Sigmoid colon (tissue), 7 donors: ENCODE data around the gene EN2. TPM values are rescaled to one million over a fixed set of nuclear protein-coding genes. Genes with fewer than 3 reads are reported as not detected.

Experiments
- DNase-seq: peaks from one replicate; pipeline ENCODE4 v3.0.0-alpha.2; 2019
- H3K27ac ChIP-seq, 4 donors: fragments of 200-600 bp; sonication (generic); one replicate each; pipeline ENCODE4 v1.5.1; 2016 to 2019; ENCODE audit warnings: mild to moderate bottlenecking in 1 of 4
- H3K27me3 ChIP-seq, 3 donors: fragments of 200-600 bp; sonication (generic); one replicate each; pipeline ENCODE4 v1.5.1; 2019; ENCODE audit warnings: mild to moderate bottlenecking in 1 of 3
- H3K36me3 ChIP-seq, 4 donors: fragments of 200-600 bp; sonication (generic); one replicate each; pipeline ENCODE4 v1.5.1; 2016 to 2019
- H3K4me1 ChIP-seq, 4 donors: fragments of 200-600 bp; sonication (generic); one replicate each; pipeline ENCODE4 v1.5.1; 2017 to 2019
- H3K4me3 ChIP-seq, 4 donors: fragments of 200-600 bp; sonication (generic); one replicate each; pipeline ENCODE4 v1.5.1; 2017 to 2019; ENCODE audit warnings: mild to moderate bottlenecking in 2 of 4, moderate library complexity in 1 of 4
- H3K9me3 ChIP-seq, 4 donors: fragments of 200-600 bp in 3 of 4; sonication (generic) in 3 of 4; one replicate each; pipeline versions ENCODE4 v1.5.1 to v1.6.1; 2013 to 2019
- CTCF ChIP-seq, 4 experiments: fragments of 450-650 bp in 3 of 4; fragments of 200-600 bp in 1 of 4; IDR thresholded peaks; one replicate each; pipeline ENCODE4 v1.5.1; 2016 to 2019; ENCODE audit warnings: antibody characterized with exemption in 4 of 4, mild to moderate bottlenecking in 3 of 4, moderate library complexity in 2 of 4
- EP300 ChIP-seq, 4 donors: sonication (generic); formaldehyde crosslinking; IDR thresholded peaks; one replicate each; pipeline ENCODE4 v1.6.1; 2017; ENCODE audit warnings: antibody characterized with exemption in 4 of 4
- POLR2A ChIP-seq, 2 donors: fragments of 450-650 bp; IDR thresholded peaks; one replicate each; pipeline ENCODE4 v1.6.1; 2016; ENCODE audit warnings: antibody characterized with exemption in 2 of 2, mild to moderate bottlenecking in 2 of 2, moderate library complexity in 2 of 2
- POLR2AphosphoS5 ChIP-seq, 4 donors: sonication (generic); formaldehyde crosslinking; IDR thresholded peaks; one replicate each; pipeline ENCODE4 v1.6.1; 2017; ENCODE audit warnings: antibody characterized with exemption in 4 of 4
- WGBS, 2 donors: extraction: QIAGEN DNeasy Blood & Tissue Kit; methylation state at CpG; one replicate each; pipeline ENCODE4 v1.1.7; 2013; 5-methylcytosine and 5-hydroxymethylcytosine counted together
- intact Hi-C: fragments of 100-400 bp; cut with DNase I; formaldehyde crosslinking; loops from one replicate; pipeline ENCODE4 v1.15.1; 2023
- polyA plus RNA-seq, 3 donors: library from polyadenylated mRNA; stranded (reverse); fragments of 200-250 nt; gene quantifications; one replicate each; pipeline ENCODE4 v1.2.3, GENCODE V29; 2013
- total RNA-seq, 4 donors: library from RNA; depleted of rRNA; stranded (reverse); fragments of >200 nt; gene quantifications; one replicate each; pipeline ENCODE4 v1.1.0, GENCODE V29; 2016
- donor health status: healthy with polysubstance abuse.
- donor health status: Bipolar disorder and iron deficiency.
- donor health status: healthy.

Gene EN2
- total and polyA plus RNA-seq, 7 donors, result 0.14 to 0.16 TPM; not detected in 5

GRCh38 chr7:155450558-155450969, 7.4 kb upstream of the EN2 start:
- Histone ChIP-seq H3K27ac (no peak overlapping the region), H3K4me1 (peaks cover 0 to 47% (median 33%) of the 10 kb centered on the region in 4 donors), H3K4me3 (no peak overlapping the region), H3K27me3 (peaks cover 69 to 98% (median 76%) of the 10 kb centered on the region in 3 donors), H3K9me3 (no peaks in the 10 kb centered on the region), H3K36me3 (no peaks in the 10 kb centered on the region)
- intact Hi-C loops, result no loop called here
- TF ChIP-seq EP300 (IDR thresholded peaks at IDR 0.05), result no peak
- TF ChIP-seq POLR2A (IDR thresholded peaks at IDR 0.05), result no peak
- no peak for TF ChIP-seq CTCF (IDR thresholded peaks at IDR 0.05)
- TF ChIP-seq POLR2AphosphoS5 (IDR thresholded peaks at IDR 0.05), result no peak
- WGBS, 2 donors, result 5 to 6% methylated on average over 24 of the region's 24 CpGs
- no peak for DNase-seq

- H3K4me3 ChIP-seq, result no peak overlapping the region
- no peak for DNase-seq
- TF ChIP-seq CTCF (IDR thresholded peaks at IDR 0.05) (no peak), POLR2A (IDR thresholded peaks at IDR 0.05) (no peak), EP300 (IDR thresholded peaks at IDR 0.05) (no peak), POLR2AphosphoS5 (IDR thresholded peaks at IDR 0.05) (no peak)
- WGBS, 2 donors, result 3 to 8% methylated on average over 46 of the region's 46 CpGs
- H3K36me3 ChIP-seq, result no peaks in the 10 kb centered on the region
- intact Hi-C loops, result no loop called here
- no peak overlapping the region for H3K27ac ChIP-seq
- H3K9me3 ChIP-seq, result no peaks in the 10 kb centered on the region
- H3K4me1 ChIP-seq, result peaks cover 0 to 52% (median 35%) of the 10 kb centered on the region in 4 donors
- peaks cover 75 to 98% (median 82%) of the 10 kb centered on the region in 3 donors for H3K27me3 ChIP-seq
These were observed 6.7 kb upstream of the EN2 start for GRCh38 chr7:155450970-155451801.

DNA sequence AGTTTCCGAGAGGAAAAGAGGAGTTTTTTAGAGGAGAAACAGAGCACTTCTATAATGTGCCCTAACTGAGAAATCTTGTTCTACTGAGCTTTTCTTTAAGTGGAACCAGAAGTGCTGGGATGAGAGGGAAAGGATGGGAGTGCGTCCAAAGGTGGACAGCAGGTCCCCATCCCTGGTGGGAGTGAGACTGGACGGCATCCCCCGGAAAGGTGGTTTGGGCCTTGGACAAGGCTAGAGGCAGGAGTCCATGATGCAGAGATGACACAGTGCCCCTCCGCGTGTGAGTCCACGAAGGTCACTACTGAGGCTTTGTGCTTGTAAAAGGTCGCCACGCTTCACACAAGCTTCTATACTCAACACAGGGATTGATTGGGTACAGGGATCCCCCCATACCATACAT, 6.1 kb upstream of the EN2 start:
- H3K4me1 ChIP-seq, result peaks cover 0 to 59% (median 42%) of the 10 kb centered on the region in 4 donors
- intact Hi-C loops, result no loop called here
- WGBS, 2 donors, result 13 to 17% methylated on average over 9 of the region's 9 CpGs
- H3K4me3 ChIP-seq, result no peak overlapping the region
- no peak overlapping the region for H3K27ac ChIP-seq
- no peak for DNase-seq
- H3K27me3 ChIP-seq, result peaks cover 82 to 100% (median 89%) of the 10 kb centered on the region in 3 donors
- H3K9me3 ChIP-seq, result no peaks in the 10 kb centered on the region
- no peaks in the 10 kb centered on the region for H3K36me3 ChIP-seq
- TF ChIP-seq POLR2A (IDR thresholded peaks at IDR 0.05) (no peak), POLR2AphosphoS5 (IDR thresholded peaks at IDR 0.05) (no peak), EP300 (IDR thresholded peaks at IDR 0.05) (no peak)

- Histone ChIP-seq H3K27ac (no peak overlapping the region), H3K4me1 (peaks cover 0 to 65% (median 47%) of the 10 kb centered on the region in 4 donors), H3K27me3 (peaks cover 87 to 97% (median 94%) of the 10 kb centered on the region in 3 donors), H3K4me3 (no peak overlapping the region), H3K9me3 (no peaks in the 10 kb centered on the region), H3K36me3 (no peaks in the 10 kb centered on the region)
- no peak for DNase-seq
- WGBS, 2 donors, result 23 to 25% methylated on average over 5 of the region's 5 CpGs
- intact Hi-C loops, result no loop called here
- TF ChIP-seq POLR2AphosphoS5 (IDR thresholded peaks at IDR 0.05) (no peak), POLR2A (IDR thresholded peaks at IDR 0.05) (no peak), EP300 (IDR thresholded peaks at IDR 0.05) (no peak), CTCF (IDR thresholded peaks at IDR 0.05) (no peak)
These were observed 5.2 kb upstream of the EN2 start for GRCh38 chr7:155452505-155453295.
